ENCODE measurements around the gene ANO1. TPM values are rescaled to one million over a fixed set of nuclear protein-coding genes. Genes with fewer than 3 reads are reported as not detected.

Gene ANO1
- total and polyA plus RNA-seq, 5 experiments from 2014 or later = not detected

DNA sequence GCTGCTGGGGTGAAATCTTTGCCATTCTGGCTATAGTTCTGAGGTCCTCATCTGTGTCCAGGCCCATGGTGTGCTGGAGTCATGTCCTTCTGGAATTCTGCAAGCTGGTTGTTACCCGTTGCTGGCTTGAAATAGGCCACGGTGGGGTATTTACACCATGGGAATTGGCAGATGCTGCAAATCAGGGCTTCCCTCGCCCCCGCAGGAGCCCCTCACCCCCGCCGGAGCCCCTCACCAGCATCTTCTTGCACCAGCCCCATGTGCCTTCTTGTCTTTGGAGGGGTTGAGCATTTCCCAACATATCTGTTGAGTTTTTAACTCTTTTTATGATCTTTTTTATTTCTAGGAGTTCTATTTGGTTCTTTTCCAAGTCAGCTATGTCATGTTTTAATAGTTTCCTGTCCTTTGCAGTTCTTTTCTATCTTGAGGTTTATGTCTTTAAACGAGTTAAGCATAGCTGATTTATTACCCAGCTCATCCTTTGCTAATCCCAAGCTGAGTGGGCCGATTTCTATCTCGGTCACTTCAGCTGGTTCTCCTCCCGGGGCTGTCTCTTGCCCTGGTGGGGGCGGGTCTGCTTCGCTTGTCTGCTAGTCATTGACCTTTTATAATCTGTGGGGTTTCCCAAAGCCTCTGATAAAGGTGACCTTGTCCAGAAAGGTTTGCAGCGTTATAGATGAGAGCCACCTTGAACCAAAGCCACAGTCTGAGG is 17.6 kb downstream of the ANO1 start:
- Mint-ChIP-seq H3K27me3 (peaks cover 0 to 9% (median 5%) of the 10 kb centered on the region in 5 donors), H3K36me3 (no peaks in the 10 kb centered on the region), H3K27ac (no peak overlapping the region), H3K9me3 (no peaks in the 10 kb centered on the region), H3K4me1 (no peaks in the 10 kb centered on the region), H3K4me3 (no peak overlapping the region)
- no peak for ATAC-seq
- POLR2A ChIA-PET = interaction anchor here (0.6 kb wide), 1 partner anchor 62 kb away, joined by 3 read pairs; no protein-coding TSS in a partner anchor
- no peak for DNase-seq

DNA sequence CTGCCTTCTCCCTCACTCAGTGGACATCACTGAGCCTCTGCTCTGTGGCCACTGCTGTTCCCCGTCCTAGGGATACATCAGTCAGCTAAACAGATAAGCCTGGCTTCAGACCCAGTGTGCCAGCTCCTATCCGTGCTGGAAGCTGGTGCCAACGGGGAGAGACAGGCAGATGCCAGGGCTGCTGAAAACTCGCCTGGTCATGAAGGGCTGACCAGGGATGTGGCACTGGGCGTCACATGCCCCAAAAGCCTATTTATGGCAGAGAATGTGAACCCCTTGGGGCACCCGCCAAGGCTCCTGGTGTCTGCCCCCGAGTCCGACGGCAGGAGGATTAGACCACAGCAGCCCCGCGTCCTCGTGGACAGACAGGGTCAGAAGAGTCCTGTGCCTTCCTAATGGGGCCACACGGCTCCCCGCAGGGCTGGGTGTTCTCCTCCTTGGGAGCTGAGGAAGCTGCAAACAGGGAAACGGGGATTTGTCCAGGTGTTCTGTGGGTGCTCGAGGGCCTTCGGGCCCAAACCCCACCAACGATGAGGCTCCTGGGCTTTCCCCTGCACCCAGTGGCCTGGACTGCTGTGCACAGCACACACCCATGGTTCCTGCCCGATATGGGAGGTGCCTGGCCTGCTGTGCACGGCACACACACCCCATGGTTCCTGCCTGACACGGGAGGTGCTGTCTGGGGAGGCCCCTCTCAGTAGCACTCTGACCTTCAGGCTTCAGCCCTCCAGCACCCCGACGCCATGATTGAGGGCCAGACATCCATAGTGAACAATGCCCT is 19.9 kb downstream of the ANO1 start:
- ATAC-seq (no peak), DNase-seq (no peak)
- Mint-ChIP-seq H3K27ac (no peak overlapping the region), H3K36me3 (no peaks in the 10 kb centered on the region), H3K27me3 (peaks cover 0 to 5% (median 2%) of the 10 kb centered on the region in 5 donors), H3K4me3 (no peak overlapping the region), H3K9me3 (no peaks in the 10 kb centered on the region), H3K4me1 (no peaks in the 10 kb centered on the region)
- POLR2A ChIA-PET = no interaction called here

DNA sequence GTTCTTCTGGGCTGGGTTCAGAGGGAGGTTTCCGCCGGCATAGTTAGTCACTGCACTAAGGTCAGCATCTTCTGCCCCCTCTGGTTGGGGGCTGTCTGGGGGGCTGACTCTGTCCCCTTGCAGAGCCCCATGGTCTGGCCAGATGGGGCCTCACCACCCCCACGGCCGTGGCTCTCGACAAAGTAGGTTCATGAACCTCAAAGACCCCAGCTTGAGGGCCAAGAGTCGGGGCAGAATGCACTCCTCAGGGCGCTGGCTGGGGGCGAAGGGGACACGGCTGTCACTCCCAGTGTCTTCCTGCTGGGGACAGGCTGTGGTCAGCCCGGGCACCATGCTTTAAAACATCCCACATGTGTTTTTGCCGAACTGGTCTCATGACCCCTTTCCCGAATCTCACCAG is 20.8 kb downstream of the ANO1 start:
- Mint-ChIP-seq H3K4me1 (no peaks in the 10 kb centered on the region), H3K9me3 (no peaks in the 10 kb centered on the region), H3K27ac (no peak overlapping the region), H3K27me3 (peaks cover 0 to 4% (median 2%) of the 10 kb centered on the region in 5 donors), H3K36me3 (no peaks in the 10 kb centered on the region), H3K4me3 (no peak overlapping the region)
- POLR2A ChIA-PET = no interaction called here
- ATAC-seq (no peak), DNase-seq (no peak)

DNA sequence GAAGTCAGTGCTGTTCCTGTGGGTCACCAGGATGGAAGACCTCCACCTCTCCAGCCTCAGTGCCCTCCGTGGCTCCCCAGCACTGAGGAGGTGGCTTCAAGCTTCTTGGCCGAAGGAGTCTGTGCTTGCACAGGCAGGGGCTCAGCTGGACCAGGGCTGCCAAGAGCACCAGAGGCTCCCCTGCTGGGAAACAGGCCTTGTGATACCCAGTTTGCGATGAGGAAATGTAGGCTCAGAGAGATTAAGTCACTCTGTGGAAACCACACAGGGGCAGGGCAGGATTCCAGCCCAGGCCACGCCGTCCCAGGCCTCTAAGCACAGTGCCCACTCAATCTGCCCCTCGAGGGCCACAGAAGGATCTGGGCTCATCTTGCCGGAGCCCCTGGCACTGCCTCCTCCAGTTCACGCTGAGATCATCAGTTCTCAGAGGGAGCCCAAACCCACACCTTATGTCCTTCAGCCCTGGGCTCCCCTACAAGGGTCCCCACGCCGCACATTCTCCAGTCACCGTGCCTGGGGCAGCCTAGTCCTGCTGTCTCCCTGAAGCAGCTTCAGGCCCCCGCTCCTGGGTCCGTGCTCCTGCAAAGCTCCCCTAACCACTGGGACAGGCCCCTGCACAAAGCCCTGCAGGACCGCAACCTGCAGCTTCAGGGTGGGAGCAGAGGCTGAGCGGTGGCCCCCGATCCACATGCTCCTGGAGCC is 21.6 kb downstream of the ANO1 start:
- DNase-seq (no peak), ATAC-seq (no peak)
- peaks cover 0 to 8% (median 2%) of the 10 kb centered on the region in 5 donors for H3K27me3 Mint-ChIP-seq
- no peaks in the 10 kb centered on the region for H3K36me3 Mint-ChIP-seq
- no peak overlapping the region for H3K4me3 Mint-ChIP-seq
- H3K27ac Mint-ChIP-seq = no peak overlapping the region
- no peaks in the 10 kb centered on the region for H3K4me1 Mint-ChIP-seq
- POLR2A ChIA-PET = no interaction called here
- no peaks in the 10 kb centered on the region for H3K9me3 Mint-ChIP-seq

DNA sequence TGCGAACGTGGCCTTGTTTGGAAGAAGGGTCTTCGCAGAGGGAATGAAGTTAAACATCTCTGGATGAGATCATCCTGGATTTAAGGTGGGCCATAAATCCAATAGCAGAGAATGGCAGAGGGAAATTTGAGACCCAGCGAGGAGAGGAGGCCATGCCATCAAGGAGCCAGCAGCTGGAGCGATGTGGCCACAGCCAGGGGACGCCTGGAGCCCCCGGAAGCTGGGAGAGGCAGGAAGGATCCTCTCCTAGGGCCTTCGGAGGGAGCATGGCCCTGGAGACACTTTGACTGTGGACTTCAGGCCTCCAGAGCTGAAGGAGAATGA is 22.1 kb downstream of the ANO1 start:
- H3K36me3 Mint-ChIP-seq = no peaks in the 10 kb centered on the region
- H3K4me3 Mint-ChIP-seq = no peak overlapping the region
- no peak overlapping the region for H3K27ac Mint-ChIP-seq
- DNase-seq (no peak), ATAC-seq (no peak)
- H3K9me3 Mint-ChIP-seq = no peaks in the 10 kb centered on the region
- POLR2A ChIA-PET = no interaction called here
- no peaks in the 10 kb centered on the region for H3K4me1 Mint-ChIP-seq
- H3K27me3 Mint-ChIP-seq = peaks cover 0 to 10% (median 2%) of the 10 kb centered on the region in 5 donors

DNA sequence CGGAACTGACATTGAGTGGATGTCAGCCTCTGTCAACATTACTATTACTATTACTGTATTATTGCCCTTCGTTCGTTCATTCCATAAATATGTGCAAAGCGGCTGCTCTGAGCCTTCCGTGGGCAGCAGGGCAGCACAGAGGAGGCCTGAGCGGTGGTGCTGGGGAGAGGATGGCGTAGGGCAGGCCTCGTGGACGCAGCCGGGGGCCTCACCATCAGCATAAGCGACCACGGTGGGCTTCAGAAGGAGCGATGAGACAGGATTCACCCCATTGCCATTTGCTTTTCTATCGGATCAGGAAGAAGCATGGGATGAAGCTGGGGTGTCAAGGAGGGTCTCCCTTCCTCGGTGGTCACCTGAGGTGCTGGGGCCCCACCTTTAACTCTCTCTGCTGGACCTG is 22.7 kb downstream of the ANO1 start:
- H3K36me3 Mint-ChIP-seq = no peaks in the 10 kb centered on the region
- no peak overlapping the region for H3K27ac Mint-ChIP-seq
- H3K4me1 Mint-ChIP-seq = no peaks in the 10 kb centered on the region
- no peaks in the 10 kb centered on the region for H3K9me3 Mint-ChIP-seq
- no peak overlapping the region for H3K4me3 Mint-ChIP-seq
- POLR2A ChIA-PET = no interaction called here
- ATAC-seq (no peak), DNase-seq (no peak)
- H3K27me3 Mint-ChIP-seq = peaks cover 0 to 10% (median 2%) of the 10 kb centered on the region in 5 donors

DNA sequence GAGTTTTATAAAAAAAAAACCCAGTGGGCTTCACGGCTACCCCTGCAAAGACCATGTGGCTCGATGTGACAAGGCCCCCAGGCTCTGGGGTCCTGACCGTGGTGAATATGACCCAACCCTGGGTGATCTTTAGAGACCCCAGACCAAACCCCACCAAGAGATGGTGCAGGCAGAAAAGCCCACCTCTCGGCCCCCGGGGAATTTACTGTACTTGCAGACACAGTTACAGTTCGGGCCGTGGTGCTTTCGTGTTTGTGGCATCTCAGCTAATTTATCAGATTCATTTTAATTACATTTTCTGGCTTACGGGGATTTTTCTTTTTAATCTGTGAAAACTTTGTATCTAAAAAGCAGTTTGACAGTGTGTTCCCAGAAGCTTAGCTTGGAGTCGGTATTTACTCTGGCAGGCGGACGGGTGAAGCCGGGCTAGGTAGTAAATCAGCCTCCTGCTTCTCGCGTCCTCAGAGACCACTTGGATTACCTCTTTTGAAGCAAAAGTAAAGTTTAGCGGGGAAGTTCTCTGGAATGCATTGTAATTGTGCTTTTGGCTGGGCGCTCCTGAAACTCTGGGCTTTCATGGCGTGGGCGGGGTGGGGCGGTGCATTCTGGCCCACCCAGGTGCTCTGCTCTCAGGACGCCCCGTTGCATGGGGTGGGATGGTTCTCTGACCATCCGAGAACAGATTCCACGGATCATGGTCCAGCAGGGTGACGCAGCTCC is 25.3 kb downstream of the ANO1 start:
- H3K4me1 Mint-ChIP-seq = no peaks in the 10 kb centered on the region
- peaks cover 0 to 12% (median 9%) of the 10 kb centered on the region in 5 donors for H3K27me3 Mint-ChIP-seq
- DNase-seq (no peak), ATAC-seq (no peak)
- H3K9me3 Mint-ChIP-seq = no peaks in the 10 kb centered on the region
- no peak overlapping the region for H3K27ac Mint-ChIP-seq
- POLR2A ChIA-PET = no interaction called here
- H3K36me3 Mint-ChIP-seq = no peaks in the 10 kb centered on the region
- no peak overlapping the region for H3K4me3 Mint-ChIP-seq

DNA sequence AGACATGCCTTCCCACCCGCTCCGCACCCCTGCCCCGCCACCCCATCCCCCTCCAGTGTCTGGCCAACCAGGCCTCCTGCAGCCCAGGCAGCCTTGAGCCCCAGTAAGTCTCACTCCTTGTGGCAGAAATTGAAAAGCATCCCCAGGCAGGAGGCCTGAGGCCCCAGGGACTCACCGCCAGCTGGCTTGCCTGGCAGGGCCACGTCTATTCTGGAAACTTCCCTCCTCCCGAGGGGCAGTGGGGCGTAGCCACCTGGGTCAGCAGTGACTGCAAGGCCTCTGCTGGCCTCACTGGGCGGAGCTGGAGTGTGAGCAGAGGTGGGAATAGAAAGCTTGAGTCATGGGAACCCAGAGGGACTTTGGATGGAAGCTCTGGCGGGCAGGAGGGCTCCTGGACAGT is 26.3 kb downstream of the ANO1 start:
- POLR2A ChIA-PET = no interaction called here
- peaks cover 0 to 12% (median 7%) of the 10 kb centered on the region in 5 donors for H3K27me3 Mint-ChIP-seq
- DNase-seq = no peak
- H3K4me1 Mint-ChIP-seq = no peaks in the 10 kb centered on the region
- ATAC-seq = no peak
- no peak overlapping the region for H3K27ac Mint-ChIP-seq
- no peak overlapping the region for H3K4me3 Mint-ChIP-seq
- H3K36me3 Mint-ChIP-seq = no peaks in the 10 kb centered on the region
- H3K9me3 Mint-ChIP-seq = no peaks in the 10 kb centered on the region

DNA sequence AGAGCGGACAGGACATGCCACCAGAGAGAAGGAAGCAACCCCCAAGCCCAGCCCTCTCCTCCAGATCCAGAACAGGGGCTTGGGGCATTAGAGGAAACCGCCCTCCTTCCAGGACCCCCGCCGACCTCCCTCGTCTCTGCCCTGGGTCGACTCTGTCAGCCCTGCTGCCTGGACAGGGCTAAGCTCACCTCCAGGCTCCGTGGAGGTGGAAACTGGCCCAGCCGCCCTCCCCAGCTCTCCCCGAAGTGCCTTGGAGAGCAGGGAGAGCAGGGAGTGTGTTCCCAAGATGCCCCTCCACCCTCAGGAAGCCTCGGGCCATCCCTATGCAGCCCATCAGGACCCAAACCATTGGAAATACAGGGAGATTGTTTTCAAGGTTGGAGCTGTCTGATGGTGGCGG is 26.8 kb downstream of the ANO1 start:
- Mint-ChIP-seq H3K9me3 (no peaks in the 10 kb centered on the region), H3K27me3 (peaks cover 0 to 12% (median 7%) of the 10 kb centered on the region in 5 donors), H3K27ac (no peak overlapping the region), H3K4me3 (no peak overlapping the region), H3K4me1 (no peaks in the 10 kb centered on the region), H3K36me3 (no peaks in the 10 kb centered on the region)
- DNase-seq (no peak), ATAC-seq (no peak)
- POLR2A ChIA-PET = no interaction called here

DNA sequence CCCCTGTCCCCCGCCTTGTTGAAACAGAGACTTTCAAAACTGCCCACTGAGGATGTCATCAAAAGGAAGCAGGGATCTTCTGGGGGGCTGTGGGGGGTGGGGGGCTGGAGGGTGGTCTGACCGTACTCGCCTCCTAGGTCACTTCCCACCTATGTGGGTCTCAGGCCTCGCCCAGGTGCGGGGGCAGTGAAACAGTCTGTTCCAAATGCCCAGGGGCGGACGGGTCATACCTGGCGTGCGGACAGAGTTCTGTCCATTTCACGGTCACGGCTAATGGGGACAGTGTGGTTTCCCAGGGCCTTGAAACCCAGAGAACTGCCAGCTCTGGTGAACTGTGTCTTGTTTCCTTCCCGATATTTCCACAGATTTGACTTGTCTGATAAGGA is 27.2 kb downstream of the ANO1 start:
- H3K36me3 Mint-ChIP-seq = no peaks in the 10 kb centered on the region
- DNase-seq = no peak

DNA sequence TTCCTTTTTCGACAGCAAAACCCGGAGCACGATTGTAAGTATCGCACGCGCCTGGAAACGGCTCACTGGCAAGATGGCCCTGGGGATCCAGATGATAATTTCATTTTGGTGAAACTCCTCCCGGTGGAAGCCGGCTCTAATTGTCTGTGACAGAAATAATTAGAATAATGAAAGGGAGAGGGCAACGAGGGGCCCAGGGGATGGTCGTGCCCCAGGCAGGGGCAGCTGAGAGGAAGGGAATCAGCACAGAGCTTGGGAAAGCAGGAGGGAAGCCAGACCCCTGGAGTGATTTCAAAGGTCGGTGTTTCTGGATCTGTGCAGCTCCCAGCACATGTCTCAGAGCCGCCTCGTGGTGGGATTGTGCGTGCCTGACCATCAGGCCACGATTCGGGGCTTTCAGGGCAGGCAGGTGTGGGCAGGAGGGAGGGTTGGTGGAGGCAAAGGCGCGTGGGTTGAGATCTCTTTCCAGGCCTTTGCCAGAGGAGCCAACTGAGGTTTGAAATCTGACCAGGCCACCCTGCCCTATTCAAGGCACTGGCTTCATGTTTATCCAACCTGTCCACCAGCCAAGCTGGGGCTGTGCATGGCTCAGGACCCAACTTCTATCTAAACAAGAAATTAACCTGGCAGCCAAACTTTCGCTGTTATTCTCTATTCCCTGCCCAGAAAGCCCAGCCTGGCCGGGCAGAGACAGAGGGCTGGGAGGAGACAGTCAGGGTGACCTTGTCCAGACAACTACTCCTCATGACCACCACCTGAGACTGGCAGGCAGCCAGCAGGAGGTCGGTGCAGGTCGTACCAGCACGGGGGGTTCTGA is 27.8 kb downstream of the ANO1 start:
- Mint-ChIP-seq H3K9me3 (no peaks in the 10 kb centered on the region), H3K4me3 (no peak overlapping the region), H3K27me3 (peaks cover 0 to 18% (median 6%) of the 10 kb centered on the region in 5 donors), H3K36me3 (no peaks in the 10 kb centered on the region), H3K27ac (no peak overlapping the region), H3K4me1 (peaks cover 0 to under 1% (median 0%) of the 10 kb centered on the region in 4 donors)
- no peak for ATAC-seq
- DNase-seq = no peak
- POLR2A ChIA-PET = interaction anchor here (0.6 kb wide), 1 partner anchor 176 kb away, joined by 7 read pairs; no protein-coding TSS in a partner anchor

More for the DNA sequence above, 27.2 kb downstream of the ANO1 start:
- POLR2A ChIA-PET = interaction anchor here (0.6 kb wide), 1 partner anchor 177 kb away, joined by 7 read pairs; no protein-coding TSS in a partner anchor
- no peak overlapping the region for H3K27ac Mint-ChIP-seq
- H3K9me3 Mint-ChIP-seq = no peaks in the 10 kb centered on the region
- H3K4me1 Mint-ChIP-seq = no peaks in the 10 kb centered on the region
- H3K4me3 Mint-ChIP-seq = no peak overlapping the region
- ATAC-seq = no peak
- peaks cover 0 to 12% (median 7%) of the 10 kb centered on the region in 5 donors for H3K27me3 Mint-ChIP-seq

DNA sequence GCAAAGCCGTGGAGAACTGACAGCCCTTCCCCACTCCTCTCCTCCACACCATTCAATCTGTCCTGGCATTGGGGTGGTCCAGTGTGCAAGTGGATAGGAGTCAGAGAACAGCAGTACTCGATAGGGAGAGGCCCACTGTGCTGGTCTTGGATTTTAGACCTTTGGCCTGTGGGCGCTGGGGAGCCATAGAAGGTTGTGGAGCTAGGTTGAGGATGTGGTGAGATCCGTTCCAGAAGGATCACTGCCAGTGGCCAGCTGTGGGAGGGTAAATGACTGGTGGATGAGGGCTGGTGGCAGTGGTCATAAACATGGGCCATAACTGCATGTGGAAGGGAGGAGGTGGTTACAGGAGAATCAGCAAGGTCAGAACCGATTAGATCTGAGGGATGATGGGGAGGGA is 28.6 kb downstream of the ANO1 start:
- ATAC-seq (no peak), DNase-seq (no peak)
- H3K4me3 Mint-ChIP-seq = no peak overlapping the region
- H3K9me3 Mint-ChIP-seq = no peaks in the 10 kb centered on the region
- H3K36me3 Mint-ChIP-seq = no peaks in the 10 kb centered on the region
- H3K4me1 Mint-ChIP-seq = peaks cover 0 to 8% (median 5%) of the 10 kb centered on the region in 4 donors
- H3K27me3 Mint-ChIP-seq = peaks cover 0 to 26% (median 6%) of the 10 kb centered on the region in 5 donors
- H3K27ac Mint-ChIP-seq = no peak overlapping the region
- POLR2A ChIA-PET = no interaction called here

Measured in naive thymus-derived CD8-positive, alpha-beta T cell (primary cell).